Measurements from ENCODE around the gene MCOLN3. TPM values are rescaled to one million over a fixed set of nuclear protein-coding genes. Genes with fewer than 3 reads are reported as not detected.

MCOLN3 gene
- total RNA-seq, 3 donors from 2014 or later = 2.9 to 13.6 (median 3.2) TPM

DNA sequence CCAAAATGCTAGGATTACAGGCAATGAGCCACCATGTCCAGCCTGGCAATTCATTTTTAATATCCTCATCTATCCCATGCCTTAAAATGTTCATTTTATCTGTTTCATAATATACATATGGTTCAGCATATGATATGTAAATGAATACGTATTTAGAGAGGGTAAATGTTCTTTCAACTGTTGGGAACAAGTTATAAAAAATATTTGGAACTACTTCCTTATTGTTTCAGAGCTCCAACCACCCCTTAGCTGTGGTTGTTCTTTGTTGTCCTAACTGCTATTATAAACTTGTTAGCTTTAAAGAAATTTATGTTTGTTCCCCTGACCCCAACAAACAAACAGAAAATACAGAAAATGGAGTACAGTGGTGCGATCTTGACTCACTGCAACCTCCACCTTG, 65.9 kb downstream of the MCOLN3 start:
- Histone ChIP-seq H3K9me3 (peaks cover 0 to 8% of the 10 kb centered on the region in 2 donors), H3K27ac (no peak overlapping the region), H3K27me3 (no peaks in the 10 kb centered on the region), H3K4me1 (no peaks in the 10 kb centered on the region), H3K36me3 (no peaks in the 10 kb centered on the region), H3K4me3 (no peak overlapping the region)
- TF ChIP-seq POLR2A (IDR thresholded peaks at IDR 0.05) = no peak
- TF ChIP-seq POLR2AphosphoS5 (IDR thresholded peaks at IDR 0.05) = no peak
- no peak for TF ChIP-seq CTCF (IDR thresholded peaks at IDR 0.05)
- no peak for DNase-seq (ENCODE audit: low spot score in 2 of 2)
- intact Hi-C loops (cut with DNase I; ENCODE audit: low total_unique reads) = no loop called here

GRCh38 chr1:84975035-84975434, 73.3 kb downstream of the MCOLN3 start:
- no peak overlapping the region for H3K27ac ChIP-seq
- no peaks in the 10 kb centered on the region for H3K27me3 ChIP-seq
- DNase-seq (ENCODE audit: low spot score in 2 of 2) = no peak
- no peak overlapping the region for H3K4me3 ChIP-seq
- no peaks in the 10 kb centered on the region for H3K36me3 ChIP-seq
- intact Hi-C loops (cut with DNase I; ENCODE audit: low total_unique reads) = no loop called here
- H3K9me3 ChIP-seq = peaks cover 0 to 8% of the 10 kb centered on the region in 2 donors
- H3K4me1 ChIP-seq = no peaks in the 10 kb centered on the region
- TF ChIP-seq POLR2AphosphoS5 (IDR thresholded peaks at IDR 0.05) = no peak
- no peak for TF ChIP-seq POLR2A (IDR thresholded peaks at IDR 0.05)
- TF ChIP-seq CTCF (IDR thresholded peaks at IDR 0.05) = no peak

GRCh38 chr1:84973498-84974334, 74.6 kb downstream of the MCOLN3 start:
- intact Hi-C loops (cut with DNase I; ENCODE audit: low total_unique reads) = no loop called here
- Histone ChIP-seq H3K27ac (no peak overlapping the region), H3K4me1 (no peaks in the 10 kb centered on the region)

DNA sequence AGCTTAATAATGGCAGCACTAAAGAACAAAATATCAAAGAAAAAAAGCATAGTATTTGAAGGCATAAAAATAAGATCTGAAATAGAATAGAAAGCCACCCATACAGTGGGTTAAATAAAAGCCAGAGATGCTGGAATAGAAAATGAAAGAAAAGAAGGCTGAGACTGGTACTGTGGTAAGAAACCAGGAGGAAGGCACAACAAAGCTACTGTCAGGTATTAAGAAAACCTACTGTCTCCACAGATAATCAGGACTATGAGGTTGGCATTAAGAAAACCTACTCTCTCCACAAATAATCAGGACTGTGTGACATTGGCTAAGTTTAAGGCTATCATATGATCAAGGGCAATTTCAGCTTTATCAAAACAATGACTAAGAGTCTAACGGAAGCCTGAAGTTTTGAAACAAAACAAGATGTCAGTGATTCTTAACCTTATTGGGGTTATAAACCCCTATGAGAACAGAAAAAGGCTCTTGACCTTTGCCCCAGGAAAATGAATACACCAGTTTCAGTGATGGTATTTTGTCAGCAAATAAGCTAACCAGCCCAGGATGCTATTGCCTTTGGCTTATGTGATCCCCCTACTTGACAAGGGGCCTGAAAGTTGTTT, 75.8 kb downstream of the MCOLN3 start:
- Histone ChIP-seq H3K27ac (no peak overlapping the region), H3K36me3 (no peaks in the 10 kb centered on the region), H3K4me1 (no peaks in the 10 kb centered on the region), H3K4me3 (no peak overlapping the region), H3K9me3 (no peaks in the 10 kb centered on the region), H3K27me3 (no peaks in the 10 kb centered on the region)
- no peak for DNase-seq (ENCODE audit: low spot score in 2 of 2)
- TF ChIP-seq CTCF (IDR thresholded peaks at IDR 0.05) = no peak
- intact Hi-C loops (cut with DNase I; ENCODE audit: low total_unique reads) = no loop called here

More at GRCh38 chr1:84973498-84974334, 74.6 kb downstream of the MCOLN3 start:
- H3K36me3 ChIP-seq = no peaks in the 10 kb centered on the region
- peaks cover 0 to 4% of the 10 kb centered on the region in 2 donors for H3K9me3 ChIP-seq
- no peak overlapping the region for H3K4me3 ChIP-seq
- DNase-seq (ENCODE audit: low spot score in 2 of 2) = no peak
- H3K27me3 ChIP-seq = no peaks in the 10 kb centered on the region
- TF ChIP-seq CTCF (IDR thresholded peaks at IDR 0.05) = no peak
- TF ChIP-seq POLR2A (IDR thresholded peaks at IDR 0.05) = no peak
- TF ChIP-seq POLR2AphosphoS5 (IDR thresholded peaks at IDR 0.05) = no peak

GRCh38 chr1:84971957-84972356, 76.3 kb downstream of the MCOLN3 start:
- no peak overlapping the region for H3K4me3 ChIP-seq
- DNase-seq (ENCODE audit: low spot score in 2 of 2) = no peak
- no peak for TF ChIP-seq POLR2AphosphoS5 (IDR thresholded peaks at IDR 0.05)
- no peak for TF ChIP-seq POLR2A (IDR thresholded peaks at IDR 0.05)
- no peak overlapping the region for H3K27ac ChIP-seq
- no peaks in the 10 kb centered on the region for H3K36me3 ChIP-seq
- no peaks in the 10 kb centered on the region for H3K27me3 ChIP-seq
- H3K9me3 ChIP-seq = no peaks in the 10 kb centered on the region
- intact Hi-C loops (cut with DNase I; ENCODE audit: low total_unique reads) = no loop called here
- H3K4me1 ChIP-seq = no peaks in the 10 kb centered on the region

Measured in breast epithelium (tissue), 4 donors.